HEK293T (cell line): ENCODE results near the gene LRRC4B.

Source experiments
- CTCF ChIA-PET: fragments of 350-600 bp; formaldehyde crosslinking; extraction: SDS; loops from one replicate; lab custom pipeline; 2021; ENCODE audit warnings: antibody characterized with exemption, inconsistent platforms; lab: Yijun Ruan, JAX
- POLR2A ChIA-PET: fragments of 350-600 bp; formaldehyde crosslinking; extraction: SDS; loops from one replicate; lab custom pipeline; 2020; ENCODE audit warnings: antibody characterized with exemption, inconsistent platforms; lab: Yijun Ruan, JAX
- DNase-seq: peaks from one replicate; pipeline ENCODE4 v3.0.0; 2012; ENCODE audit warnings: mixed read lengths; ENCODE audit errors: extremely low spot score
- ARNT ChIP-seq: fragments of 450-650 bp; IDR thresholded peaks from 2 replicates; pipeline ENCODE4 v1.6.1; 2017; ENCODE audit warnings: mild to moderate bottlenecking
- BHLHE40 ChIP-seq: fragments of 450-650 bp; IDR thresholded peaks from 2 replicates; pipeline ENCODE4 v1.6.1; 2016; ENCODE audit warnings: mild to moderate bottlenecking, moderate library complexity, borderline replicate concordance
- CTBP1 ChIP-seq: fragments of 450-650 bp; IDR thresholded peaks from 2 replicates; pipeline ENCODE4 v1.6.1; 2016; ENCODE audit warnings: borderline replicate concordance
- ELF4 ChIP-seq: fragments of 450-650 bp; IDR thresholded peaks from 2 replicates; pipeline ENCODE4 v1.6.1; 2017; ENCODE audit warnings: antibody characterized with exemption
- FOXA1 ChIP-seq: fragments of 450-650 bp; IDR thresholded peaks from 2 replicates; pipeline ENCODE4 v1.6.1; 2016; ENCODE audit warnings: mild to moderate bottlenecking
- FOXK2 ChIP-seq: fragments of 450-650 bp; IDR thresholded peaks from 2 replicates; pipeline ENCODE4 v1.6.1; 2016; ENCODE audit warnings: mild to moderate bottlenecking
- FOXM1 ChIP-seq: fragments of 450-650 bp; IDR thresholded peaks from 2 replicates; pipeline ENCODE4 v1.6.1; 2017; ENCODE audit warnings: mild to moderate bottlenecking, borderline replicate concordance
- HDGF ChIP-seq: fragments of 450-650 bp; IDR thresholded peaks from 2 replicates; pipeline ENCODE4 v1.6.1; 2017; ENCODE audit warnings: antibody characterized with exemption, borderline replicate concordance
- L3MBTL2 ChIP-seq: fragments of 450-650 bp; conservative IDR thresholded peaks from 2 replicates; pipeline ENCODE4 v1.6.1; 2016; ENCODE audit warnings: mild to moderate bottlenecking
- LEF1 ChIP-seq: fragments of 450-650 bp; IDR thresholded peaks from 2 replicates; pipeline ENCODE4 v1.6.1; 2017; ENCODE audit warnings: mild to moderate bottlenecking, borderline replicate concordance
- NFRKB ChIP-seq: fragments of 450-650 bp; IDR thresholded peaks from 2 replicates; pipeline ENCODE4 v1.6.1; 2016; ENCODE audit warnings: mild to moderate bottlenecking, moderate library complexity
- PKNOX1 ChIP-seq: fragments of 450-650 bp; IDR thresholded peaks from 2 replicates; pipeline ENCODE4 v1.6.1; 2016
- SP1 ChIP-seq: fragments of 450-650 bp; IDR thresholded peaks from 2 replicates; pipeline ENCODE4 v1.6.1; 2017
- SUZ12 ChIP-seq: fragments of 450-650 bp; IDR thresholded peaks from 2 replicates; pipeline ENCODE4 v1.6.1; 2016; ENCODE audit warnings: mild to moderate bottlenecking
- TARDBP ChIP-seq: fragments of 450-650 bp; IDR thresholded peaks from 2 replicates; pipeline ENCODE4 v1.6.1; 2016
- ZNF384 ChIP-seq: fragments of 450-650 bp; IDR thresholded peaks from 2 replicates; pipeline ENCODE4 v1.6.1; 2016

The LRRC4B gene

GRCh38 chr19:50551715-50552187 is 16.5 kb downstream of the LRRC4B start:
- no peak for DNase-seq
- POLR2A ChIA-PET: no interaction called here
- TF ChIP-seq ZNF384 (no peak), PKNOX1 (no peak), ARNT (no peak), BHLHE40 (no peak), CTBP1 (no peak), SUZ12 (no peak), NFRKB (no peak), FOXK2 (no peak), LEF1 (no peak)
- CTCF ChIA-PET: no interaction called here

DNA sequence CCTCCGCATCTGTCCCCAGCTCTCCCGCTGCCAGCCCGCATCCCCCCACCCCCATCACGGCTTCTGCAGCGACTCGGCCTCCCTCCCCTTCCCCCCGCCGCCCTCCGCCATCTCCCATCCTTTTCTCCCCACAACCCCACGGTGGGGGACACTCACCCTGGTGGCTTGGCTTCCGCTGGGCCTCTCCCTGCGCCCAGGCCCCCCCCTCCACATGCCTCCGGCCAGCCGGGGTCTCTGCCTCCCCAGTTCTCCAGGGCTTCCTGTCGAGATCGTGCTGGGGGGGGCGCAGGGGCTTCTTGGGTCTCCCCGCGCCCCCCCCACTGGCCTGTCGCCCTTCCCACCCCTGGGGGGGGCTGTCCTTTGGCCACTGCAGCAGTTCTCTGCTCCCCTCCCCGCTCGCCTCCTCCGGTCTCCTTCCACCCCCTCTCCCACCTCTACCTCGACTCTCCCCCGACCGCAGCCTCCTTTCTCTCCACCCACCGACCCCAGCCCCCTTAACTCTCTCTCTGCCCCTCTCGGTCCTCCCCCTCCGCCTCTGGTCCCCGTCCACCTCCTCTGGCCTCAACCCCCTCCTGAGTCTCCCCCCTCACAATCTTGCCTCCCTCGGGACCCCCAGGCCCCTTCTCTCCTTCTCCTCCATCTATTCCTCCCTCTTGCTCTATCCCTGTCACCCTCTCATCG is 17.1 kb downstream of the LRRC4B start:
- TF ChIP-seq TARDBP: no peak
- no peak for TF ChIP-seq FOXA1
- TF ChIP-seq HDGF: no peak
- no peak for TF ChIP-seq SUZ12
- no peak for TF ChIP-seq NFRKB
- TF ChIP-seq ARNT: no peak
- TF ChIP-seq BHLHE40: no peak
- no peak for TF ChIP-seq FOXK2
- TF ChIP-seq ELF4: no peak
- no peak for TF ChIP-seq L3MBTL2
- TF ChIP-seq ZNF384: no peak
- no peak for TF ChIP-seq PKNOX1
- no peak for TF ChIP-seq LEF1
- no peak for TF ChIP-seq SP1
- TF ChIP-seq CTBP1: no peak
- no peak for TF ChIP-seq FOXM1
- DNase-seq: no peak
- ChIA-PET CTCF (interaction anchor here (1.4 kb wide), 1 partner anchor 13 kb away, joined by 3 read pairs; no protein-coding TSS in a partner anchor), POLR2A (no interaction called here)

DNA sequence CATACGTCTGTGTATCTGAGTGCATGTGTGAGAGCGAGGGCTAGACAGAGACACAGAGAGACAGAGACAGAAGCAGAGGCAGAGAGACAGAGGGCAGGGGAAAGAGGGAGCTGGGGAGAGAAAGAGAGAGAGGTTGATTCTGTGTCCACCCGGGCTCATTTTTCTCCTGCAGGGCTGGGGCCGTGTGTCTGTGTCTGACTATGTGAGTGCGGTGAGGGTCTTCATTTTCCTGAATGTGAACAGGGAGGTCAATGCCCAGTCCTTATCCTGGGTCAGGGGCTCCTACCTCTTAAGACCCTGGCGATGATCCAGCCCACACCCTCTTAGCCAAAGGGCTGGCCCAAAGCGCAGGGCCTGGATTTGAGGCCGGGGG is 17.7 kb downstream of the LRRC4B start:
- CTCF ChIA-PET: interaction anchor here (1.4 kb wide), 1 partner anchor 12 kb away, joined by 3 read pairs; no protein-coding TSS in a partner anchor
- POLR2A ChIA-PET: no interaction called here
- DNase-seq: no peak
- no peak for TF ChIP-seq LEF1

DNA sequence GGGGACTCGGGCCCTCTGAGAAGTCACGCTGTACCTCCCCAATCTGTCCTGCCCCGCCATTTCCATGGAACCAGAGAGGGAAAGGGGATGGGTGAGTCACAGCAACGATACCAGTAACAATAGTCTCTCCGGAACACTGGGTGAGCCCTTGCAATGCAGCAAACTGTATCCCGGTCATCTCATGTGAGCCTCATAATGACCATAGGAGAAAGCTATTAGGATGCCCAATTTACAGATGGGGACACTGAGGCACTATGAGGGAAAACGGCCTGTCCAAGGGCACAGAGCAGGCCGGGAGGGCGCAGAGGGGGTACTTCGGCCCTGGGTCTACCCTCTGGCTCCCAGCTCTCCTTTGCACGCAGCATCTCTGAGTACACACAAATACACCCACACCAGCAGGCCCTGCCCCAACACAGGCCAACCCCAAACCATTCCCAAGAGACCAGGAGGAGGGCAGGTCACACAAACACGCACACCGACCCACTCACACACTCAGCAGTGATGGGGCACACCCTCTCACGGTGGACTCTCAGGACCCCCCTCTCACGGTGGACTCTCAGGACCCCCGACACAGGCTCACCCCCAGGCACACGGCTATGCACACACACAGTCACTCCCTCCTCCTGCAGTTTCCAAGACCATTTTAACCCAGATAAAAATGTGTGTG is 18.2 kb downstream of the LRRC4B start:
- ChIA-PET POLR2A (no interaction called here), CTCF (interaction anchor here (1.4 kb wide), 1 partner anchor 12 kb away, joined by 3 read pairs; no protein-coding TSS in a partner anchor)
- DNase-seq: no peak
- TF ChIP-seq NFRKB (no peak), FOXK2 (no peak), ZNF384 (no peak), ELF4 (no peak)

- CTCF ChIA-PET: interaction anchor here (1.4 kb wide), 1 partner anchor 11 kb away, joined by 3 read pairs; no protein-coding TSS in a partner anchor
- POLR2A ChIA-PET: no interaction called here
- DNase-seq: no peak
- TF ChIP-seq HDGF: no peak
- no peak for TF ChIP-seq TARDBP
- TF ChIP-seq SP1: no peak
- no peak for TF ChIP-seq FOXK2
- no peak for TF ChIP-seq ZNF384
- no peak for TF ChIP-seq PKNOX1
- TF ChIP-seq L3MBTL2: no peak
- no peak for TF ChIP-seq FOXA1
- no peak for TF ChIP-seq SUZ12
- no peak for TF ChIP-seq ARNT
- no peak for TF ChIP-seq ELF4
- no peak for TF ChIP-seq BHLHE40
- TF ChIP-seq FOXM1: no peak
- TF ChIP-seq LEF1: no peak
- no peak for TF ChIP-seq NFRKB
- TF ChIP-seq CTBP1: no peak
Measured at GRCh38 chr19:50549059-50549926, 18.9 kb downstream of the LRRC4B start.
